EH (cell line): ENCODE data around the gene ORMDL2.
"Not testable (repeated sequence)": the region's sequence is repeated elsewhere in the genome, so short reads cannot be mapped to it uniquely, and the experiment has no call there.

ENCODE experiments used
- DNase-seq: peaks from one replicate; pipeline ENCODE4 v3.0.0-alpha.2; 2015; ENCODE audit warnings: low read depth

Gene ORMDL2

DNA sequence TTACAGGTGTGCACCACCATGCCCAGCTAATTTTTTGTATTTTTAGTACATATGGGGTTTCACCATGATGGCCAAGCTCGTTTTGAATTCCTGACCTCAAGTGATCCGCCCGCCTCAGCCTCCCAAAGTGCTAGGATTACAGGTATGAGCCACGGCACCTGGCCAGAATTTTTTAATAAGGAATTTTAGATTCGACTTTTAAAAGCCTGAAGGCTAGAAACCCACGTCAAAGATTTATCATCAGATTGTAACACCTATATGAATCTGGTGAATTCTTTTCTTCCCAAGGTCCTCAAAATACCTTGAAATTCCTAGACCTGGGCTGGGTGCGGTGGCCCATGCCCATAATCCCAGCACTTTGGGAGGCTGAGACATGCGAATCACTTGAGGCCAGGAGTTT lies 43.6 kb downstream of the ORMDL2 start:
- no peak for DNase-seq

DNA sequence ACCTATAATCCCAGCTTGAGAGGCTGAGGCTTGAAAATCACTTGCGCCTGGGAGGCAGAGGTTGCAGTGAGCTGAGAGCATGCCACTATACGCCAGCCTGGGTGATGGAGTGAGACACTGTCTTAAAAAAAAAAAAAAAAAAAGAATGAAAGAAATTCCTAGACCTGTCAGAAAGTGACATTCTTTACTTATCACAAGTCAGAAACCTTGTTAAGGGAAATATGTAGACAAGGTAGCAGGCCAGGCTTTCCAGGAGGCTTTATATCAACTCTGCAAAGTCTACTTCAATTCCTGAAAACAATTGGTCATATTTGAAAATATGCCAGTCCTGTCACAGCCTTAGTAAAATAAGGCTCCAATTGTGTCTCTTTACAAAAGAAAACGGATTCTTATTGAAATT lies 44.0 kb downstream of the ORMDL2 start:
- DNase-seq: no peak

DNA sequence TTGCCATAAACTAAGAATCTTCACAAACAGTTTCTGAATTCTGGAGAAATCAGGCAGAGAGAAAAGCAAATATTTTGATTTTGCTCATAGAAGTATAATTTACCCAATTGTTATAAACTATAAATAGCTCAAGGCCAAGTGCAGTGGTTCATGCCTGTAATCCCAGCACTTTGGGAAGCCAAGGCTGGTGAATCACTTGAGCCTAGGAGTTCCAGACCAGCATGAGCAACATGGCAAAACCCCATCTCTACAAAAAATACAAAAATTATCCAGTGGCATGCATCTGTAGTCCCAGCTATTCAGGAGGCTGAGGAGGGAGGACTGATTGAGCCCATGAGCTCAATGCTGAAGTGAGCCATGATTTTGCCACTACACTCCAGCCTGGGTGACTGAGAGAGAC lies 44.4 kb downstream of the ORMDL2 start:
- DNase-seq: peak; percentile 69

DNA sequence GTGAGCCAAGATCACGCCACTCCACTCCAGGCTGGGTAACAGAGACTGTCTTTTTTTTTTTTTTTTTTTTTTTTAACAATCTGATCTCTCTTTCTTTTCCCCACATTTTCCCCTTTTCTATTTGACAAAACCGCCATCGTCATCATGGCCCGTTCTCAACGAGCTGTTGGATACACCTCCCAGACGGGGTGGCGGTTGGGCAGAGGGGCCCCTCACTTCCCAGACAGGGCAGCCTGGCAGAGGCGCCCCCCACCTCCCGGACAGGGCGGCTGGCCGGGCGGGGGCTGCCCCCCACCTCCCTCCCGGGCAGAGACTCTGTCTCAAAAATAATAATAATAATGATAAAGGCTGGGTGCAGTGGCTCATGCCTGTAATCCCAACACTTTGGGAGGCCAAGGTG lies 45.1 kb downstream of the ORMDL2 start:
- DNase-seq: not testable (repeated sequence)

DNA sequence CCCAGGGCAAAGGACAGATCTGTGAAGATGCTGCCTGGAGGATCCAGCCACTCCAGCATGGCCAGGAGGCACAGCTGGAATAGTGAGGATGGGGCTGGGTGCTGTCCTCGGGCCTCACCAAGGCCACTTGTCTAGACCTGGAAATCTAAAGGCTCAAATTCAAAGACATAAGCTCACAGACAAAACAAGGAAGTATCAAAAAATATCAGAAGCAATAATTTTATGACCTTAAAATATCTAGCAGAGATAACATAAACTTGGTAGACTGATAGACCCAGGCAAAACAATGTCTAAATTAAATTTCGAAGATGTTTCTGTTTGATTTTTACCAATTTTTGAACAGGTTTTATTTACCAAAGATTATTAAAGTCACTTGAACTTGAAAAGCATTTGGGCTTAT lies 47.5 kb downstream of the ORMDL2 start:
- DNase-seq: no peak

DNA sequence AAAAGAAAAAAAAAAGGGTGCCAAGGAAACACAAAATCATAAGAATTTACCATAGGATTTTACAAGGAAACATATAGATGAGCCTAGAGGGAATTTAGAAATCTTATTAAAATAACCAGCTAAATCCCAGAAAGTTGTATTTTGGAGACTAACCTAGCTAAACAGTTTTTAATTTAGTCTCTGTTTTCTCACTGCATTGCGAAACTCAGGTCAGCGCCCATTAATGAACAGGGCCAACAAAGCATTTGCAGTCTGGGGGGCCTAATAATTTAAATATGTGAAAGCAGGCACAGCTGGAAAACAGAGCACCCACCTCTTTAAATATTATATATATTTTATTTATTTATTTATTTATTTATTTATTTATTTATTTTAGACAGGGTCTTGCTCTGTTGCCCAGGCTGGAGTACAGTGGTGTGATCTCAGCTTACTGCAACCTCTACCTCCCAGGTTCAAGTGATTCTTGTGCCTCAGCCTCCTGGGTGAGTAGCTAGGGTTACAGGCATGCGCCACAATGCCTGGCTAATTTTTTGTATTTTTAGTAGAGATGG lies 48.7 kb downstream of the ORMDL2 start:
- DNase-seq: not testable (repeated sequence)
